Measurements from ENCODE around the gene CYB5D1. TPM values are rescaled to one million over a fixed set of nuclear protein-coding genes. Genes with fewer than 3 reads are reported as not detected.

CYB5D1 gene
- total RNA-seq, 1 donor from 2014 or later = 9.0 TPM

DNA sequence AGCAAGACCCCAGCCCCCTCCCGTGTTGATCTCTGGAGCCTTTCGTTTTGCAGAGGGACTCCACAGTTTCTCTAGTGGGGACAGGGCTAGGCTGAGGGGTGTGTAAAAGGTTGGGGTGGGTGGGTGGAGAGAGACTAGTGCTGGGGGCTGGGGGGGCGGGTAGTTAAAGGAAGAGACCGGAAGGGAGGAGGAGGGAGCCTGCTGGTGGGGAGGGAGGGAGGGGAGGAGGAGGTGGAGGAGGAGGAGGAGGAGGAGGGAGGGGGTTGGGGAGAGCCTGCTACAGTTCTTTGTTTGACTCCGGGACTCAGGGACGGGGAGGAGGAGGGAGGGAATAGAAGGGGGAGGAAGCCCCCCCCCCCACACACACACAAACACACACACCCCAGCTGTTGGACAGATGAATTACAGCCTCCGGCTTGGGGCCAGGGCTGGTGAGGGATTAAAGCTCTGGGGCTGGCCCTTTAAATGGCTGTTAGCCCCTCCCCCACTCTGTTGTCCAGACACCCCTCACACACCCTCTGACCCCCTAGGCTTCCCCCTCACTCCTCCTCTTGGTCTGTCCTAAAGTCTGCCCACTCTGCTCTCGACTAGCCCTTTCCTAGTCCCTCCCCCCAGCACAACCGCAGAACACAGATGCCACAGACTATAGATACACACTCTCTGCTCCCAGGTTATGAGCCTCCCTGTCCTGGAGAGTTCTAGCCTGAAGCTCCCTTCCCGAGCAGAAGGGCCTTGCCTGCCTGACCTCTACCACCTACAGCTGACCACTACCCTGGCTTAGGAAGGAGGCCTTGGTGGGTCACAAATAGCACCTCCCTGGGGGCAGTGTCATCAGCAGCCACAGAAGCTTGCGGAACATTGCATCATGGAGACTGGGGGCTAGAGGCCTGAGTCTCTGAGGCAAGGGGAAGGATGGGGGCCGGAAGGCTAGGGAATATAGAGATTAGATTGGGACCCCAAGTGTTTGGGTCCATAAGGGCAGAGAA is 19.4 kb upstream of the CYB5D1 start:
- no peak for FAIRE-seq
- DNase-seq (ENCODE audit: low read depth) = no peak
- H3K4me3 ChIP-seq (ENCODE audit: low read depth, low read length) = peak overlapping the region; percentile 23

GRCh38 chr17:7839190-7839875 is 18.5 kb upstream of the CYB5D1 start:
- FAIRE-seq (peak; percentile 50), DNase-seq (ENCODE audit: low read depth) (peak; percentile 74)
- TF ChIP-seq, protein P1, sequence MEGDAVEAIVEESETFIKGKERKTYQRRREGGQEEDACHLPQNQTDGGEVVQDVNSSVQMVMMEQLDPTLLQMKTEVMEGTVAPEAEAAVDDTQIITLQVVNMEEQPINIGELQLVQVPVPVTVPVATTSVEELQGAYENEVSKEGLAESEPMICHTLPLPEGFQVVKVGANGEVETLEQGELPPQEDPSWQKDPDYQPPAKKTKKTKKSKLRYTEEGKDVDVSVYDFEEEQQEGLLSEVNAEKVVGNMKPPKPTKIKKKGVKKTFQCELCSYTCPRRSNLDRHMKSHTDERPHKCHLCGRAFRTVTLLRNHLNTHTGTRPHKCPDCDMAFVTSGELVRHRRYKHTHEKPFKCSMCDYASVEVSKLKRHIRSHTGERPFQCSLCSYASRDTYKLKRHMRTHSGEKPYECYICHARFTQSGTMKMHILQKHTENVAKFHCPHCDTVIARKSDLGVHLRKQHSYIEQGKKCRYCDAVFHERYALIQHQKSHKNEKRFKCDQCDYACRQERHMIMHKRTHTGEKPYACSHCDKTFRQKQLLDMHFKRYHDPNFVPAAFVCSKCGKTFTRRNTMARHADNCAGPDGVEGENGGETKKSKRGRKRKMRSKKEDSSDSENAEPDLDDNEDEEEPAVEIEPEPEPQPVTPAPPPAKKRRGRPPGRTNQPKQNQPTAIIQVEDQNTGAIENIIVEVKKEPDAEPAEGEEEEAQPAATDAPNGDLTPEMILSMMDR (IDR thresholded peaks at IDR 0.05; ENCODE audit: insufficient read depth, low read length, severe bottlenecking) = no peak
- Histone ChIP-seq H3K27me3 (ENCODE audit: control insufficient read depth, insufficient read depth, low read length) (no peaks in the 10 kb centered on the region), H3K36me3 (ENCODE audit: control insufficient read depth, insufficient read depth, low read length) (peaks cover 5% of the 10 kb centered on the region), H3K4me3 (ENCODE audit: low read depth, low read length) (peak overlapping the region; percentile 23)

More for the DNA sequence above, 19.4 kb upstream of the CYB5D1 start:
- no peaks in the 10 kb centered on the region for H3K27me3 ChIP-seq (ENCODE audit: control insufficient read depth, insufficient read depth, low read length)
- TF ChIP-seq, protein P1 (IDR thresholded peaks at IDR 0.05; ENCODE audit: insufficient read depth, low read length, severe bottlenecking) = peak; percentile 1
- peaks cover 5% of the 10 kb centered on the region for H3K36me3 ChIP-seq (ENCODE audit: control insufficient read depth, insufficient read depth, low read length)

DNA sequence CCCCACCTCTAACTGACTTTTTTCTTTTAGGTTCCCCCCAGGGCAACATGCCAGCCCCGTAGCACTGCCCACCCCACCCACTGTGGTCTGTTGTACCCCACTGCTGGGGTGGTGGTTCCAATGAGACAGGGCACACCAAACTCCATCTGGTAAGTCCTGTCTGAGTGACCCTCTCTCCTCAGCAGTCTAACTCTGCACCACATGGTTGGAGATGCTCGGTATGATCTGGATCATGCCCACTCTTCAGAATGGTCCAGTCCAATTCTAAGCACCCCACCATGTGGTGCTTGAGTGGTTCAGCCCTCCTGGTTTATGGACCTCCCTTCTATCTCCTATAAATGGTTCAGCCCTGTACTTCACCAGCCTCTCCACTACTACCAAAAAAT is 17.9 kb upstream of the CYB5D1 start:
- TF ChIP-seq, protein P1 (IDR thresholded peaks at IDR 0.05; ENCODE audit: insufficient read depth, low read length, severe bottlenecking) = no peak
- Histone ChIP-seq H3K36me3 (ENCODE audit: control insufficient read depth, insufficient read depth, low read length) (peaks cover 6% of the 10 kb centered on the region), H3K4me3 (ENCODE audit: low read depth, low read length) (no peak overlapping the region), H3K27me3 (ENCODE audit: control insufficient read depth, insufficient read depth, low read length) (no peaks in the 10 kb centered on the region)
- DNase-seq (ENCODE audit: low read depth) (no peak), FAIRE-seq (no peak)

DNA sequence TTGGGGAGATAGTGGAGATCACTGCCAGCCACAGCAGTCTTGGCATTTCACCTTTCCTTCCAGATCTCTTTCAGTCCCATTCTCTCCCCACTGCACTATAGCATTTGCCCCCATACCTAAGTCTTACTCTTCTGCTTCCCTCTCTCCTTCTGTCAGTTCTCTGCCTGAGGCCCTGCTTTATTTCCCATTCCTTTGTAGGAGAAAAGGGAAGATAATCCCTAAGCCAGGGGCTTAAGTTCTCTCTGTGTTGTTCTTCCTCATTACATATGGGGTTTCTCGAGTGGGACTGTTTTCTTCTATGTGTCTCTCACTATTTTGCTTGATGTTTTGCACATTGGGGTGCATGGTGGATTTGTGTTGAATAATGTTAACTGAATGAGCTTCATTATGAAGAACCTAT is 17.4 kb upstream of the CYB5D1 start:
- TF ChIP-seq, protein P1 (IDR thresholded peaks at IDR 0.05; ENCODE audit: insufficient read depth, low read length, severe bottlenecking) = no peak
- Histone ChIP-seq H3K27me3 (ENCODE audit: control insufficient read depth, insufficient read depth, low read length) (no peaks in the 10 kb centered on the region), H3K4me3 (ENCODE audit: low read depth, low read length) (no peak overlapping the region), H3K36me3 (ENCODE audit: control insufficient read depth, insufficient read depth, low read length) (peaks cover 11% of the 10 kb centered on the region)
- FAIRE-seq (no peak), DNase-seq (ENCODE audit: low read depth) (no peak)

- H3K4me3 ChIP-seq (ENCODE audit: low read depth, low read length) = no peak overlapping the region
- FAIRE-seq = no peak
Observed at GRCh38 chr17:7840875-7841274, 16.9 kb upstream of the CYB5D1 start.

More at GRCh38 chr17:7840875-7841274, 16.9 kb upstream of the CYB5D1 start:
- peaks cover 15% of the 10 kb centered on the region for H3K36me3 ChIP-seq (ENCODE audit: control insufficient read depth, insufficient read depth, low read length)
- no peak for DNase-seq (ENCODE audit: low read depth)
- TF ChIP-seq, protein P1 (IDR thresholded peaks at IDR 0.05; ENCODE audit: insufficient read depth, low read length, severe bottlenecking) = no peak
- no peaks in the 10 kb centered on the region for H3K27me3 ChIP-seq (ENCODE audit: control insufficient read depth, insufficient read depth, low read length)

Data from bronchial epithelial cell (primary cell).